ENCODE results near the gene ARHGEF33. TPM values are rescaled to one million over a fixed set of nuclear protein-coding genes. Genes with fewer than 3 reads are reported as not detected.

The ARHGEF33 gene
- 0.15 TPM in 1 of 2 replicates, not detected in the other for total RNA-seq

DNA sequence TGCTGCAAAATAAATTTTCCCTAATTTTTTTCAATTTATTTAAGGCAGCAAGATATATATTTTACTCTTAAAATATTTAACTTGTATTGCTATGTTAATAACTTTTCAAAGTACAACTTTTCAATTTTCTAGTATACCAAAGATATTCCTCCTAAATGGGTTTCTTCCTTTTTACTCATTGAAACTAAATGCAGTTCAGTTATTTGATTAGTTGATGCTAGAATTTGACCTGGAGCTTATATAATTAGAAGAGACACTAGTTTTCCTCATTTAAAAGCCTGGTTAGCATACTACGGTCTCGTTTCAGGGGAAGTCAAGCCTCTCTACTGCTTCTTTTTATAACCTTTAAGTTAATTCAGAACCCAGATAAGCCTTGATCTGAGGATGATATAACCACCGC lies at the start of gene ARHGEF33:
Gene ARHGEF33, plus strand, starts transcription at position 301 of the 400 bp plus-strand sequence. CDS start 29,573 bp downstream, outside the sequence.

DNA sequence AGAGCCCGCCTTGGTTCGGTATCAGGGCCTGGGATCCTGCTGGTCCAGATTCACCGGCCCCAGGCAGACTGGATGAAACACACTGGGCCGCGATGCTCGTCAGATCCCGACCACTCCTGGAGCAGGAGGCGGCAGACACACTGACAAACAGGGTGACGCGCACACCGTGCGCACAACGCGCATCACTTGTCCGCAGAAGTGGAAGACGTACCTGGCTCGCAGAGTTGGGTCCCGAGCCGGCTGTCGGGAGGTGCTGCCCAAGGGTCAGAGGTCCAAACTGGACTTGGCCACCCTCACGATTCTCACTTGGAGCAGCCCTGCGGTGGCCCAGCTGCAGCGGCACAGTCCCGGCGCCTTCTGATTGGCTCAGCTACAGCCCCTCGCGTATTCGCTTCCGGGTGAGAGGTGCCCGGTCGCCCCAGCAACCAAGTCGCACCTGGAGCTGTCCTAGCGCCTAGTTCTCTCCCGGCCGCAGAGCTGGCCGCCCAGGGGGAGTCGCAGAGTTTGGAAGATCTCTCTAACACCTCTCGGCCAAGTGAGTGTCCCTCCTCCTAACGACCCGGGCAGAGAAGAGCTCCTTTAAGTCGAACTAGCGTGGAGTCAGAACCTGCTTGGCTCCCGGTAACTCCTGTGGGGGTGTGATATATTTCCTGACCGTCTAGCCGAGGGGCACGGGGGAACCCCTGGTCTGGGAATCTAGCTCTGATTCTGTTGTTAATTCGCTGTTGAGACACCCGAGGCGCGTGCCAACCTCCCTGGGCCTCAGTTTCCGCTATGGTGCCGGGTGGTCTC lies 13.9 kb upstream of the ARHGEF33 start, which contains the start of the genes DHX57 and MORN2:
Gene DHX57, minus strand, starts transcription at position 359 of the 792 bp plus-strand sequence. CDS start 7,529 bp downstream, outside the sequence.
Gene MORN2, plus strand, starts transcription at position 401 of the 792 bp plus-strand sequence.

Other genes with a start within 250 kb of the ARHGEF33 start
- 8.8 and 13.1 TPM in 2 replicates for gene GALM, start 223.8 kb upstream of the ARHGEF33 start, total RNA-seq
- gene SRSF7, start 138.5 kb upstream of the ARHGEF33 start, total RNA-seq: 271 and 411 TPM in 2 replicates
- gene GEMIN6, start 111.7 kb upstream of the ARHGEF33 start, total RNA-seq: 13.0 and 18.2 TPM in 2 replicates
- gene DHX57, start 13.9 kb upstream of the ARHGEF33 start, total RNA-seq: 19.8 and 21.1 TPM in 2 replicates
- gene MORN2, start 13.9 kb upstream of the ARHGEF33 start, total RNA-seq: 17.9 and 29.2 TPM in 2 replicates
- 7.8 and 10.0 TPM in 2 replicates for gene SOS1, start 231.2 kb downstream of the ARHGEF33 start, total RNA-seq